IgD-negative memory B cell (primary cell): ENCODE measurements around the gene DOCK10. TPM values are rescaled to one million over a fixed set of nuclear protein-coding genes. Genes with fewer than 3 reads are reported as not detected.

Source experiments
- H3K27ac Mint-ChIP-seq, 3 donors: one replicate each; pipeline ENCODE4 v1.8.0; 2020 to 2022; ENCODE audit warnings: mild to moderate bottlenecking in 3 of 3, mixed read lengths in 3 of 3, moderate library complexity in 1 of 3
- H3K27me3 Mint-ChIP-seq: one replicate; pipeline ENCODE4 v1.8.0; 2021; ENCODE audit warnings: mixed read lengths
- H3K36me3 Mint-ChIP-seq: one replicate; pipeline ENCODE4 v1.8.0; 2020; ENCODE audit warnings: mild to moderate bottlenecking, mixed read lengths
- H3K4me1 Mint-ChIP-seq, 3 donors: one replicate each; pipeline ENCODE4 v1.8.0; 2020 to 2022; ENCODE audit warnings: mixed read lengths in 3 of 3, mild to moderate bottlenecking in 1 of 3
- H3K4me3 Mint-ChIP-seq, 4 donors: one replicate each; pipeline ENCODE4 v1.8.0; 2020 to 2022; ENCODE audit warnings: mild to moderate bottlenecking in 4 of 4, mixed read lengths in 4 of 4, moderate library complexity in 3 of 4
- H3K9me3 Mint-ChIP-seq, 3 donors: one replicate each; pipeline ENCODE4 v1.8.0; 2020 to 2021; ENCODE audit warnings: mixed read lengths in 3 of 3, mild to moderate bottlenecking in 1 of 3
- polyA plus RNA-seq: library from polyadenylated mRNA; unstranded; fragments of 300-500 nt; fragmentation: Illumina TruSeq; gene quantifications from one replicate; pipeline ENCODE4 v1.2.3, GENCODE V29; 2021

DOCK10 gene
- polyA plus RNA-seq, 1 donor from 2014 or later: 26.9 TPM

DNA sequence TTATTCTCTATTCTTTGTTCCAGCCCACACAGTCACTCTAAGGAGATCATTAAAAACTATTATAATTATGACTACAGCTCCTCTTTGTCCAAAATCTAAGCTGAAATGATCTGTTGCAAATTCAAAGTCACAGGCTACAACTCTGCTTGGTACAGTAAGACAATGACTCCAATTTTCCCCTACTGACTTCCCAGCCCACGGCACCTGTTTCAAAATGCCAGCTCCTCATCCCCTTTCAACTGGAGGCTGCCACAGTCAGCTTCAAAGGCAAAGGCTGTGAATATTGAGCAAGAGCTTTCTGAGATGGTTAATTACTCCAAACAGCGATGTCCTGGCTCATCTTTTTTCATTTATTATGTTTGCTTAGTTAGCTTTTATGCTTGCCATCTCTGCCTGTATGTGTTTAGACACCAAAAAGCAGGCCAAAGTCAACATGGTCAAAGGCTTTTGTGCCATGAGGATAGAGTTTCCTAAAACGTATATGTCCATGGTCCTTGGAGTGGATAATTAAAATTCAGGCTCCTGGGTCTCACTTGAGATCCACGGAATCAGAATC is 141.1 kb downstream of the DOCK10 start:
- H3K27ac Mint-ChIP-seq: peak overlapping the region in 2 of 3 donors; percentile 14 to 31
- H3K9me3 Mint-ChIP-seq: no peaks in the 10 kb centered on the region
- peaks cover 10% of the 10 kb centered on the region for H3K36me3 Mint-ChIP-seq
- H3K4me1 Mint-ChIP-seq: peaks cover 6 to 22% (median 10%) of the 10 kb centered on the region in 3 donors
- H3K4me3 Mint-ChIP-seq: no peak overlapping the region
- no peaks in the 10 kb centered on the region for H3K27me3 Mint-ChIP-seq

DNA sequence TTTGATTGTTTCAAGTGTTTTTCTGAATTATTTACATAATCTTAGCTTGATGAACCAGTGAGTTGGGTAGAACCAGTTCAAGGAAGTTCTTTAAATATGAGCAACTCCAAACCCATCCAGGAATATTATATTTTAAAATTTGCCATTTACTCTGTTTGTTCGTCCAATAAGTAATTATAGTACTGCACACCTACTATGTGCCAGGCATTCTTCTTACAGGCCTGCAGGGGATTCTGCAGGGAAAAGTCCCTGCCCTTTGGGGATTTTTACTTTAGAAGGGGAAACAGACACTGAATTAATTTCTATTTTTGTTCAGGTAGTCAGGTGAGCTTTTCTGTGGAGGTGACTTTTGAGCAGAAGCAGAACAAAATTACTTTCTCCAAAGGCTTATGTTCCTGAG is 146.9 kb downstream of the DOCK10 start:
- Mint-ChIP-seq H3K36me3 (peaks cover 13% of the 10 kb centered on the region), H3K4me3 (peak overlapping the region in 2 of 4 donors; percentile 72 to 84), H3K27ac (peak overlapping the region in 1 of 3 donors; percentile 72), H3K4me1 (peaks cover 36 to 39% (median 38%) of the 10 kb centered on the region in 3 donors), H3K27me3 (no peaks in the 10 kb centered on the region), H3K9me3 (no peaks in the 10 kb centered on the region)

DNA sequence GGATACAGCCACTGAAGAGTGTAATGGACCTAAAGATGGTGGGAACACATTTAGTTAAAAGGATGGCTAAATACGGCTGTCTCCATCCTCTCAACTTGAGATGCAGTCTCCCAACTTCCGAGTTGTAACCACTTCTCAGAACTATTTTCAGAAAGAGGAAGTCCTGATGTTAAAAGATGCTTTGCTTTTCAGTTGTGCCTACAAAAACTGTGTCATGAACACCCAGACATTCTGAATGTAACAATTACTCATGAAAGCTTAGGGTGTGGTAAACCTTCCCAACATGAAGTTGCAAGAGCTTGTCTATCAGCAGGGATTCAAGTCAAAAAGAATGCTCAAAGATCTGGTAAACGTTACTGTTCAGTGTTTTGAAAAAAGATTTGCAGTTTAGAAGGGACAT is 147.9 kb downstream of the DOCK10 start:
- no peaks in the 10 kb centered on the region for H3K9me3 Mint-ChIP-seq
- peaks cover 13% of the 10 kb centered on the region for H3K36me3 Mint-ChIP-seq
- peak overlapping the region; percentile 25 to 79 (median 53) for H3K4me3 Mint-ChIP-seq
- H3K27me3 Mint-ChIP-seq: no peaks in the 10 kb centered on the region
- peak overlapping the region in 2 of 3 donors; percentile 72 to 91 for H3K27ac Mint-ChIP-seq
- peaks cover 39 to 40% (median 39%) of the 10 kb centered on the region in 3 donors for H3K4me1 Mint-ChIP-seq

DNA sequence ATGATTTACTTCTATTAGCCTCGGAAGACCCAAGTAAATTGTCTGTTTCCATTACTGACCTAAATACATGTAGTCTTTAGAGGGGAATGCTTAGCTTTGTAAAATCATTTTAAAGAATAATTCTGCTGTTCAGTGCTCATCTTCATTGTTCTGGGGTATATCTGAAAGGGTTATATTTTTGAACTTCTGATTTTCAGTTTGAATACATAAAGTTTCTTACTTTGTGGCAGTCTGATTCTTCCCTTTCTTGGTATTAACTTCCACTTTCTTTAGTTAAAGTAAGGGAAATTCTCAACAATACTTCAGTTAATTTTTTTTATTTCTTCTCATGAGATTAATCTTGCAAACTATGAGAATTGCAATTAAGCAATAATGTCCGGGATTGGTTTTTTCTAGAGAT is 148.4 kb downstream of the DOCK10 start:
- no peaks in the 10 kb centered on the region for H3K9me3 Mint-ChIP-seq
- peak overlapping the region in 2 of 3 donors; percentile 72 to 91 for H3K27ac Mint-ChIP-seq
- H3K27me3 Mint-ChIP-seq: no peaks in the 10 kb centered on the region
- peak overlapping the region in 3 of 4 donors; percentile 25 to 79 (median 76) for H3K4me3 Mint-ChIP-seq
- H3K36me3 Mint-ChIP-seq: peaks cover 11% of the 10 kb centered on the region
- peaks cover 37 to 40% (median 39%) of the 10 kb centered on the region in 3 donors for H3K4me1 Mint-ChIP-seq

DNA sequence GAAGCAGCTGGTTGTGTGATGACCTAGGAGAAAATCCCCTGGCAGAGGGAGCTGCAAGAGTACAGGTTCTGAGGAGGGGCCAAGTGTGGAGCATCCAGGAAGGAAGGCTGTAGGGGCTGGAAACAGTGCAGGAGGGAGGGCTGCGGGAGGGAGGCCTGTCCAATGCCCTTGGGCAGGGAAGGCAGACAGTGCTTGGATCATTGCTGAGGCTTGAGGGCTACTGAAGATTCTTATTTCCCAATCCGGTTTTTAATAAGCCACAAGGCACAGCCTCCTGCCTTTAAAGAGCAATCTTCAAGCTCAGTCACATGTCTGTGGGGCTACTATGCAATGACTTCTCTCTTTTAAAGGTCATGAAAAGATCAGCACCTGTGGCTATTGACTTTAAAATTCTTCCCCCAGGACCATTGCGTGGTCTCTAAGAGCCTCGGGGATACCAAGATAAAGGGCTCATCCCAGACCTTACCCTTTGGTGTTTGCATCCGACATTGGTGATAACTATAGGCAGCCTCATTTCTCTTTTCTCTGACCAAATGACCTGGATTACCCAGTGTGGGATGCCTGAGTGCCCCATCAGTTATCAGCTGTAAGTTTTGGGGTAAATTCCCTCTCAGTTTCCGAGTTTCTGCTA is 149.6 kb downstream of the DOCK10 start:
- peak overlapping the region in 1 of 4 donors; percentile 81 for H3K4me3 Mint-ChIP-seq
- H3K27ac Mint-ChIP-seq: peak overlapping the region in 1 of 3 donors; percentile 26
- peaks cover 14% of the 10 kb centered on the region for H3K36me3 Mint-ChIP-seq
- H3K27me3 Mint-ChIP-seq: no peaks in the 10 kb centered on the region
- H3K9me3 Mint-ChIP-seq: no peaks in the 10 kb centered on the region
- H3K4me1 Mint-ChIP-seq: peaks cover 33 to 38% (median 35%) of the 10 kb centered on the region in 3 donors

DNA sequence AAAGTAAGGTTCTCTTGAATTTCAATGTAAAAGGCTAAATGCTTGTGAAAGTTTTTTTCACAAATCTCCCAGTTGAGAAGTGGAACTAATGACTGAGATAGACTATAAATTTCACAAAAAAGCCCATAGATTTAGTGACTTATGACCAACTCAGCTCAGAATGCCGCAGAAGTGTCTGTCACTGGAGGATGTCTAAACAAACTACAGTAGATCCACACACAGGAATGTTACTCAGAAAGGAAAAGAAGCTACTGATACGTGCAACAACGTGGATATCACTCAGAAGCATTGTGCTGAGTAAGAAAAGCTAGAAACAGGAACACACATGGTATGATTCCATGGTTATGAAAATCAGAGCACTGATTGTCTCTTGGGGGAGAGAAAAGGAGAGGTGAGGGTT is 151.9 kb downstream of the DOCK10 start:
- H3K4me1 Mint-ChIP-seq: peaks cover 30 to 35% (median 35%) of the 10 kb centered on the region in 3 donors

DNA sequence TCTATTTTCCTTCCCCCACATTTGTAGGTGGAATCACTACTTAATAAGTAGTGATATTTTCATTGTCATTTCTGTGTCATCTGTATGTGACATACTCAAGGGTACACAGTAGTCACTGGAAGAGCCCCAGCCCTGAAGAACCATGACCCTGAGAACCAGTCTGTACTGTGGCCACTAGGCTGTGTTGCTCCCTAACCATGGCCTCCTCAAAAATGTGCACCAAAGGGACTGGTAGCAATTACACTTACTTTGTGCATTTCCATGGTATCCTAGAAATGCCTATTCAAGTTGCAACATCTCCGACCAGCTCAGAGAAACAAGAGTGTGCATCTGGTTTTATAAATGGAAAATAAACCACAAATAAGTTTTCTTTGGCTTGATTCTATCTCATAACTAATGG is 155.1 kb downstream of the DOCK10 start:
- peak overlapping the region in 1 of 3 donors; percentile 18 for H3K27ac Mint-ChIP-seq
- H3K4me3 Mint-ChIP-seq: no peak overlapping the region
- peaks cover 11% of the 10 kb centered on the region for H3K36me3 Mint-ChIP-seq
- no peaks in the 10 kb centered on the region for H3K9me3 Mint-ChIP-seq
- H3K4me1 Mint-ChIP-seq: peaks cover 14 to 21% (median 20%) of the 10 kb centered on the region in 3 donors
- no peaks in the 10 kb centered on the region for H3K27me3 Mint-ChIP-seq

More for the DNA sequence above, 151.9 kb downstream of the DOCK10 start:
- Mint-ChIP-seq H3K9me3 (no peaks in the 10 kb centered on the region), H3K4me3 (peak overlapping the region in 1 of 4 donors; percentile 31), H3K36me3 (peaks cover 11% of the 10 kb centered on the region), H3K27me3 (no peaks in the 10 kb centered on the region), H3K27ac (peak overlapping the region in 1 of 3 donors; percentile 65)

DNA sequence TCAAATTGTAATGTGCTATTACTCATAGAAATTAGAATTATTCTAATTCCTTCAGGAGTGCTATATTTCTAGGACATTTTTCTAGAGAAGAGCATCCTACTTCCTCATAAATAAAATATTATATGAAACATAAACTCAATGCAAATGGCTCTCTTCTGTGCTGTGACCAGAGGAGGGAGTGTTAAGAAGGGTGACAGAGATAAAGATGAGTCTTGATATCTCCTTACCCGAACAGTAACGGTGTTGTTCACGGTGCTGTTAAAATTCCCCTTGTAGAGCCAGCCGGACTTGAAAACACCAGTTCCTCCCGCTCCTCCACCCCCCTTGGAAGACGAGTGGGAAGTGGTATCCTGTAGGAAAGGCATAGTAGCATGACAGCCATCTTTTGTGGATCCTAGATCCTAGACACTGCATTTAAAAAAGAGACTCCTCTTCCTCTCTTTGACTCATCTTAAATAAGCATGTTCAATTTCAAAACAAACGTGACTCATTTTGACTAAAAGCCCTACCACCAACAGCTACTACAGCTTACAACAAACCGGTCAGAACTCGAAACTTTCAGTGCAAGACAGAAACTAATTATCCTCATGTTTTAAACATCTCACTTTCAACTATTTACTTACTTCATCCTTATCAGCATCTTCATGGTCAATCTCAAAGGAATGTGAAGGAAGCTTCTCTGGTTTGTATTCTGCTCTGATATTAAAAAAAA is 156.3 kb downstream of the DOCK10 start:
- peak overlapping the region; percentile 18 to 68 (median 19) for H3K27ac Mint-ChIP-seq
- H3K9me3 Mint-ChIP-seq: no peaks in the 10 kb centered on the region
- no peak overlapping the region for H3K4me3 Mint-ChIP-seq
- H3K4me1 Mint-ChIP-seq: peaks cover 14 to 27% (median 24%) of the 10 kb centered on the region in 3 donors
- peaks cover 11% of the 10 kb centered on the region for H3K36me3 Mint-ChIP-seq
- no peaks in the 10 kb centered on the region for H3K27me3 Mint-ChIP-seq

DNA sequence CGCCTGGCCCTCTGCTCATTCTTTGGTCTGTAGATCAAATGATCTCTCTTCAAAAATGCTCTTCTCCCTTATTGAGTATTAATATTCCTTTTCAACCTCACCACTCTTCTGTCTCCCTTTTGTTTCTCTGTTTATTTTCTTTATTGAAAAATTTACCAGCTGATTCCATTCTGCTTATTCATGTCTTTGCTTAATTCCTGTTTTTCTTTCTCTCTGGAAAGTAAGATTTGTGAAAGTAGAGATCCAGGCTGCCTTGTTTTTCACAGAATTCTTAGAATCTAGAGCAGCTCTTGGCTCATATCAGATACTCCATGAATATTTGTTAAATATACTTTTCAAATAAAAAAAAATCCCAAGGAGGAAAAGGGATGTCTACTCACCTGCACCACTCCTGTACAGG is 157.0 kb downstream of the DOCK10 start:
- H3K27ac Mint-ChIP-seq: no peak overlapping the region
- peaks cover 11 to 25% (median 18%) of the 10 kb centered on the region in 3 donors for H3K4me1 Mint-ChIP-seq
- no peaks in the 10 kb centered on the region for H3K9me3 Mint-ChIP-seq
- H3K36me3 Mint-ChIP-seq: peaks cover 7% of the 10 kb centered on the region
- no peaks in the 10 kb centered on the region for H3K27me3 Mint-ChIP-seq
- no peak overlapping the region for H3K4me3 Mint-ChIP-seq

DNA sequence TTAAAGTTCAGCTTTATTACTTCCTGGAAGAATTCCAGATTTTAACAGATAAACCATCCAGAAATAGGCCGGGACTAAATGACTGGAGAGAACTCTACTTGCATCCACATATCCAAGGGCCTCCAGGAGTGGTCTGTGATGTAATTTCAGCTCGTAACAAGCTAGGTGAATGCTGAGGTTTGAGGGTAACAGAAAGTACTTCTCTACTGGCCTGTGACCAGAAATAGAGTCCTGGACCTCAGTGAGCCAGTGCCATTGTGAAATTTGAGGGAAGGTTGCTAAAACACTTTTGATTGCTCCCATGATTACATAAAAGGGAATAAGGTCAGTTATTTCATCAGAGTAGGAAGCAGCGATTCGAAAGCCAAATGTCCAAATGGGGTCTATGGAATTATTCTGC is 158.1 kb downstream of the DOCK10 start:
- H3K4me3 Mint-ChIP-seq: no peak overlapping the region
- peaks cover 8% of the 10 kb centered on the region for H3K36me3 Mint-ChIP-seq
- H3K4me1 Mint-ChIP-seq: peaks cover 8 to 26% (median 17%) of the 10 kb centered on the region in 3 donors
- no peaks in the 10 kb centered on the region for H3K9me3 Mint-ChIP-seq
- H3K27ac Mint-ChIP-seq: no peak overlapping the region
- H3K27me3 Mint-ChIP-seq: no peaks in the 10 kb centered on the region

DNA sequence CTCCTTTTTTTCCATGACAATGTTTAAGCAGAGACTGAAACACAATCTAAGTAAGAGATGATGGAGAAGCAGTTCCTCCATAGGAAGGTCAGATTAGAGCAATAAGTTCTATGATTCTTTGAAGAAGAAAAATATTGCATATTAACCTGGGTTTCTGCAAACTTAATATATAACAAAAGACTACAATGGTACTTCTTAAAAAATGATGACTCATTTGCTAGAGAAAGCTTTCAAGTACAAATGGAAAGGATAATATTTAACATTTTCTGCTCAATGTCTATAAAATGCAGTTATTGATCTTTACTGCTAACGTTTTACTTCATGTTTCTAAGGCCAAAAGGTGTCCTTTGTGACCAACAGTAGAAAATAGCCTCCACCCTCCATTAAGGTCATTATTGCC is 158.6 kb downstream of the DOCK10 start:
- Mint-ChIP-seq H3K36me3 (peaks cover 11% of the 10 kb centered on the region), H3K27me3 (no peaks in the 10 kb centered on the region), H3K4me3 (no peak overlapping the region), H3K4me1 (peaks cover 8 to 26% (median 17%) of the 10 kb centered on the region in 3 donors), H3K27ac (peak overlapping the region in 1 of 3 donors; percentile 50), H3K9me3 (no peaks in the 10 kb centered on the region)

DNA sequence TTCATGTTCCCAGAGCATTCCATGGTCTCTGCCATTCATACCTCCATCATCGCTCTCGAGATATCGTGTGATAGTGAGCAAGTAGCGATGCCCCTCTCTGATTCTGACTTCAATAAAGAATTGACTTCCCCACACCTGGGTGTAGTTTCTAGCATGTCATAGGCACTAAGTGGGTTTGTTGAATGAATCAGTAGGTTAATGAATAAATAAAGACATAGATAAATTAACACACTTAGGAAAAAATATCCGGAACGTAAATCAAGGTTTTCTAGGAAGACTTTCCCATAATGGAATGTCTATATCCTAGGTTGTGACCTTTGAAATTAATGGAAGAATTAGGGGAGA is 159.1 kb downstream of the DOCK10 start:
- H3K4me1 Mint-ChIP-seq: peaks cover 8 to 26% (median 17%) of the 10 kb centered on the region in 3 donors
- H3K9me3 Mint-ChIP-seq: peaks cover 0 to under 1% (median 0%) of the 10 kb centered on the region in 3 donors
- H3K27me3 Mint-ChIP-seq: no peaks in the 10 kb centered on the region
- peaks cover 12% of the 10 kb centered on the region for H3K36me3 Mint-ChIP-seq
- peak overlapping the region in 1 of 3 donors; percentile 50 for H3K27ac Mint-ChIP-seq
- H3K4me3 Mint-ChIP-seq: no peak overlapping the region

DNA sequence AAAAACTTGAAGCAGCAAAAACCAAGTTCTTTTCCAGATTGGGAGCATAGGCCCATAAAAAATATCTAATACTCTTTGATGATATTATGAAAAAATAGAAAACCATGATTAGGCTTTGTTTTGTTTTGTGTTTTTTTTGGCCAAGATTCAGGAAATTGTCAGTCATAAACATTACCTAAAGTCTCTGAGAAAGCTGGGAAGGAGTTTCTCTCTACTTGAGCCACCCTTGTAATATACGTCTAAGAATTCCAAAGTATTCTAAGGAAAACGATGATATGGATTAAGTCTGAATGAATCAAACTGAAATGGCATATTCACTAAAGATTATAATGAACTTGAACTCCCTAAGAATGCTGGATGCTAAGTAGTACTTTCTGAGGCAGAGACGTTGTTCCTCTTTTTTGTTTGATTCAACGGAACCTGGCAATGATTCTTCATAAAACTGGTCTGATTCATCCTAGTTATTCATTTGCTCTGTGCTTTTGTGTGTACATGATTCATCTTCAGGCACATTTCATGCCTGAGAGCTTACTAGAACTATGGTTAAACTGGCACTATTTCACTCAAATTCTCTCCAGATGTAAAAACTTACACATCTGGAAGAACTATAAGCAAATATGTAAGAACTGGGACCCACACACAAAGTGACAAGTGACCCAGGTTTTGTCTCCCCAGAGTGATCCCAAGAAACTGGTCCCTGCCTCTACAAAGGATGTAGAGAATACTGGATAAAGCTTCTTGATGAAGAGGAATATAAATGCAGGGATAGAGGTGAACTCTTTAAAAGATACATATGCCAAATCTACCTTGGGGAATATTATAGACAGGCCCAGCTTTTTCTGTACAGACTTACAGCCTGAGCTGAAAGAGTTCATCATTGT is 159.7 kb downstream of the DOCK10 start:
- H3K27ac Mint-ChIP-seq: peak overlapping the region in 2 of 3 donors; percentile 16 to 84
- H3K4me3 Mint-ChIP-seq: no peak overlapping the region
- peaks cover 0 to 3% (median 0%) of the 10 kb centered on the region in 3 donors for H3K9me3 Mint-ChIP-seq
- peaks cover 12% of the 10 kb centered on the region for H3K36me3 Mint-ChIP-seq
- no peaks in the 10 kb centered on the region for H3K27me3 Mint-ChIP-seq
- peaks cover 6 to 27% (median 17%) of the 10 kb centered on the region in 3 donors for H3K4me1 Mint-ChIP-seq

DNA sequence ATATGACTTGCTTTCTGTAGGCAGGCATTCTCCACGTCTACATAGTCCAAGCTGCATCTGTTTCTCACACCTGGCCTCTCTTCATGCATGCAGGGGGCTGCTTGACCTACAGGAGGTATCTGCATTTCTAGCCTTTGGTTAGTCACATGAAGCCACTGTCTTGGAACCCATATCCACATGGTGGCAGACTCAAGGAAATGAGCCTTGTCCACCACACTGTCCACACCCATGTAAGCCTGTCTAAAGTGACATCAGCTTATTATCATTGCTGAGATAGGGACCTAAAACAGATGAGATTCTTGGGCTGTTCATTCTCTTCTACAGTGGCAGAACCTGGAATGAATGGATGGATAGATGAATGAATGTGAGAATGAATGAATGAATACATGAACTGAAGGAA is 160.4 kb downstream of the DOCK10 start:
- Mint-ChIP-seq H3K9me3 (peaks cover 0 to 3% (median 0%) of the 10 kb centered on the region in 3 donors), H3K36me3 (peaks cover 14% of the 10 kb centered on the region), H3K27me3 (no peaks in the 10 kb centered on the region)

More for the DNA sequence above, 160.4 kb downstream of the DOCK10 start:
- Mint-ChIP-seq H3K4me3 (peak overlapping the region in 1 of 4 donors; percentile 24), H3K4me1 (peaks cover 13 to 34% (median 21%) of the 10 kb centered on the region in 3 donors), H3K27ac (no peak overlapping the region)
